ENCODE results near the gene ARID1A.

GRCh38 chr1:26771285-26771642, 75.4 kb downstream of the ARID1A start:
- TF ChIP-seq EZH2 (IDR thresholded peaks at IDR 0.05; ENCODE audit: low read length) (no peak), CTCF (optimal IDR thresholded peaks at IDR 0.05 in 1 of 3, IDR thresholded peaks at IDR 0.05 in 1 of 3, conservative IDR thresholded peaks at IDR 0.05 in 1 of 3; ENCODE audit: extremely low read depth in 1 of 3, insufficient read depth in 2 of 3, low read length in 3 of 3) (no peak)

Data from keratinocyte (primary cell).